GM12801 (cell line): ENCODE results near the gene FARP2.

Experiments
- TF ChIP-seq, protein P1 (sequence below): IDR thresholded peaks from one replicate; pipeline ENCODE4 v1.5.1; 2011; ENCODE audit warnings: control low read depth; ENCODE audit not compliant: insufficient read length; ENCODE audit errors: extremely low read depth

FARP2 gene

DNA sequence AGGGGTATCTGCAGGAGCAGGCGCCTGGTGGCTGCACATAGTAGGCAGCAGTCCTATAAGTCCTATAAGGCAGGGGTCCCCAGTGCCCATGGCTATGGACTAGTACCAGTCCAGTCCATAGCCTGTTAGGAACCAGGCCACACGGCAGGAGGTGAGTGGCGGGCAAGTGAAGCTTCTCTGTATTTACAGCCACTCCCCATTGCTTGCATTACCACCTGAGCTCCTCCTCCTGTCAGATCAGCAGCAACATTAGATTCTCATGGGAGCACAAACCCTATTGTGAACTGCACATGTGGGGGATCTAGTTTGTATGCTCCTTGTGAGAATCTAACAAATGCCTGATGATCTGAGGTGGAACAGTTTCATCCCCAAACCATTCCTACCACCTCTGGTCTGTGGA lies 119.2 kb downstream of the FARP2 start:
- TF ChIP-seq, protein P1, sequence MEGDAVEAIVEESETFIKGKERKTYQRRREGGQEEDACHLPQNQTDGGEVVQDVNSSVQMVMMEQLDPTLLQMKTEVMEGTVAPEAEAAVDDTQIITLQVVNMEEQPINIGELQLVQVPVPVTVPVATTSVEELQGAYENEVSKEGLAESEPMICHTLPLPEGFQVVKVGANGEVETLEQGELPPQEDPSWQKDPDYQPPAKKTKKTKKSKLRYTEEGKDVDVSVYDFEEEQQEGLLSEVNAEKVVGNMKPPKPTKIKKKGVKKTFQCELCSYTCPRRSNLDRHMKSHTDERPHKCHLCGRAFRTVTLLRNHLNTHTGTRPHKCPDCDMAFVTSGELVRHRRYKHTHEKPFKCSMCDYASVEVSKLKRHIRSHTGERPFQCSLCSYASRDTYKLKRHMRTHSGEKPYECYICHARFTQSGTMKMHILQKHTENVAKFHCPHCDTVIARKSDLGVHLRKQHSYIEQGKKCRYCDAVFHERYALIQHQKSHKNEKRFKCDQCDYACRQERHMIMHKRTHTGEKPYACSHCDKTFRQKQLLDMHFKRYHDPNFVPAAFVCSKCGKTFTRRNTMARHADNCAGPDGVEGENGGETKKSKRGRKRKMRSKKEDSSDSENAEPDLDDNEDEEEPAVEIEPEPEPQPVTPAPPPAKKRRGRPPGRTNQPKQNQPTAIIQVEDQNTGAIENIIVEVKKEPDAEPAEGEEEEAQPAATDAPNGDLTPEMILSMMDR = no peak

DNA sequence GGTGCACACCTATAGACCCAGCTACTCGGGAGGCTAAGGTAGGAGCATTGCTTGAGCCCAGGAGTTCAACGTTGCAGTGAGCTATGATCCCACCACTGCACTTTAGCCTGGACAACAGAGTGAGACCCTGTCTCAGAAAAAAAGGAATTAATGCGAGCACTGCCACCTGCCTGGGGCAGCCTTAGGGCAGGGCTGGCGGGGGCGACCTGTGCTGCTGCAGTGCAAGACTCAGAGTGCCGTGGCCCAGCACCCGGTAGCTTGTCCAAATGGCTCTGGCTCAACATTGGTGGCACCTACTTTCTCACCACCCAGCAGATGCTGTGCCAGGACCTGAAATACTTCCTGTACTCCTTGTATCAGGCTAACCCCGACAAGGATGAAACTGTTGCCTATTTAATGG lies 122.1 kb downstream of the FARP2 start:
- TF ChIP-seq, protein P1 = no peak

DNA sequence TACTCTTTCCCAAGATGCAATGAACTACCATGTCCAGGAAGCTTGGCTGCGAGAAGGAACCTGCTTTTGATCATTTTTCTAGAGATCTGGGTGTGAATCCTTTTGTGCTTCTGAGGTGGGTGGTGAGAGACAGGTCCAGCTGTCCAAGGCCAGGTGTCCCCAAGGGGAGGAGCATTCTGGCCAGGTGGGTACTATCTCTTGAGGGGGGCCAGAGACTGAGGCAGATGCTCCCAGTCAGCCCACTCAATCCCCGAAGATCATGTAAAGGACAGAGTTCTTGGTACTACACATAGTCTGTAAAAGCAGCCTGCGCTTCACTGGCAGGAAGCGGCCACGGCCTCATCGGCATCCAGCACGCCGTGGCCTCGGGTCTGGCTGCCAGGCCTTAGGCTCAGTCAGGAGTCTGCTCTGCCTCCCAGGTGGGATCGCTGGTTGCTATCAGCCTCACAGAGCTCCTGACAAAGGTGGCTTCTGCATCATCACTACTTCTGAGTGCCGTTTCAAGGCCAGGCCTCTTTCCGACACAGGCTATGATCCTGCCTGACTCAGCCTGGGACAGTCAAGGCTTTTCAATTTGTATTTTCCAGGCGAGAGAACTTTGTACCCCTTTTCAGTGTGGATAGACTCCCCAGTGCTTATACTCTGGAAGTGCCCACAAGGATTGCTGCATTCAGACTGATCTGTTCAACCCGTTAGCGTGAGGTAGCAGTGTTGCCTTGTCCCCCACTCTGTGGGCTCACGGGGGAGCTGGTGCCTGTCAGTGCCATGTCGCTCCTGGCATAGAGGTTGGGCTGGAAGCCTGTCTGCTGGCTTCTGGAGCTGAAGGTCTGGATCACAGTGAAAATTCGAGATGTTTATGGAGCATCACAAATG lies 123.2 kb downstream of the FARP2 start:
- TF ChIP-seq, protein P1 = no peak

DNA sequence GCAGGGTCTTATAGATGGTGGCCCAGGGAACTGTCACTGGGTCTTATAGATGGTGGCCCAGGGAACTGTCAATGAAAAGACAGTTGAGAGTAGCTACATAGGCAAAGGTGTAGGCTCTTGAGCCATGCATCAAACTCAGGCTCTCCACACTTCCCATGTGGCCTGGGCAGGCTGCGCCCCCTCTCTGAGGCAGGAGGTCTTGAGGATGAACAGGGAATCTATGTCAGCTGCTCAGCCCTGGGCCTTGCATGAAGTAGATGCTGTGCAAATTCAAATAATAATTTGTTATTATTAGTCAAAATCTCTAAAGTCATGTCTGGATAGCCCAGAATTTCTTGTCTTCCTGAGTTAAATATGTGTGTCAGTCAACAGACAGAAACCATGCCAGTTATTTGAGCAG lies 125.6 kb downstream of the FARP2 start:
- TF ChIP-seq, protein P1 = no peak

DNA sequence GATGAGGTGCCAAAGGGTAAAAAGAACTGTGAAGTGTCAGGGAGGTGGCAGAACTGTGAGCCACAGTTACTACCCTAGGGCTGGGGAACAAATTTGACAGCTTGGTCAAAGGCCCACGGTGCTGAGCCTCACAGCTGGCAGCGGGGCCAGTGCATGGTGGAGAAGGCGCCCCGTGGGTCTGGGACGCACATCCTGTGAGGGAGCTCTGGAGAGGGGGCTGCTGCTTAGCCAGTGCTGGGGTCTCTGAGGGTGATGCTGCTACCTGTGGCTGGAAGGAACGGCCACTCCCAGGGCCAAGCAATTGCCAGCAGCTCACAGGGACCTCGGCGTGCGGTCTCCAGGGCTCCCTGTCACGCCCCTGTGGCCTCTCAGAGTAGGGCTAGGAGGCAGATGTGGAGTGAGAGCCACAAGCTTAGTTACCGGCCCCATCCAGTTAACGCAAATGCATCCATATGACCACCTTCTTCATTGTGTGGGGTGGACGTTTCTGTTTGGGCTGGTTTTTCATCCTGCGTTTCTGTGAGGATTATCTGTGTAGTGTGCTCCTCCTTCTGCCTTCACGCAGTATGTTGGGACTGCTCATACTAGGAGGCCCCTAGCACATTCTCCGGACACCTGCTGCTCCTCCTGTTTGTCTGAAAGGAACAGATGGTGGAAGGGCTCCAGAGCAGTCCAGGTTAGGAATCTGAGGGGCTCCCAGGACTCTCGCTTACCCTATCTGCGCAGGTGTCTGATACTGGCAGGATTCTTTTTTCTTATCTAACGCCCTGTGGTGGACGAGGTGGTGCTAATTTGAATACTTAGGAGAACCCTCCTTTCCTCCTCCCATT lies 126.3 kb downstream of the FARP2 start:
- TF ChIP-seq, protein P1 = no peak

DNA sequence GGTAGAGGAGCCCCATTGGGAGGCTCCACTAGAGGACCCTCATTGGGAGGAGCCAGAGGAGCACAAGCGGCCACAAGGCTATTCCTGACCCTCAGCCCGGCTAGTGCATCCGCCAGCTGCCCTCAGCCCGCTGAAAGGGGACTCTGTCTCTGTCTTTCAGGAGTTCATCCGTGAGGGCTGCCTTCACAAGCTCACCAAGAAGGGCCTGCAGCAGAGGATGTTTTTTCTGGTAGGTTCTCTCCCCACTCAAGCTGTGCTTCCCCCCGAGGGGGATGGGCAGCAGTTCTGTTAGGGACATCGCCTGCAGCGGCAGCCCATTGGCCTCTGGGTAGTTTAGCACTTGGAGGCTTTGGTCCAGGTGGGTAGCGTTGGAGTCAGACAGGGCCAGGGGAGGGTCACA lies 127.2 kb downstream of the FARP2 start:
- TF ChIP-seq, protein P1 = no peak

DNA sequence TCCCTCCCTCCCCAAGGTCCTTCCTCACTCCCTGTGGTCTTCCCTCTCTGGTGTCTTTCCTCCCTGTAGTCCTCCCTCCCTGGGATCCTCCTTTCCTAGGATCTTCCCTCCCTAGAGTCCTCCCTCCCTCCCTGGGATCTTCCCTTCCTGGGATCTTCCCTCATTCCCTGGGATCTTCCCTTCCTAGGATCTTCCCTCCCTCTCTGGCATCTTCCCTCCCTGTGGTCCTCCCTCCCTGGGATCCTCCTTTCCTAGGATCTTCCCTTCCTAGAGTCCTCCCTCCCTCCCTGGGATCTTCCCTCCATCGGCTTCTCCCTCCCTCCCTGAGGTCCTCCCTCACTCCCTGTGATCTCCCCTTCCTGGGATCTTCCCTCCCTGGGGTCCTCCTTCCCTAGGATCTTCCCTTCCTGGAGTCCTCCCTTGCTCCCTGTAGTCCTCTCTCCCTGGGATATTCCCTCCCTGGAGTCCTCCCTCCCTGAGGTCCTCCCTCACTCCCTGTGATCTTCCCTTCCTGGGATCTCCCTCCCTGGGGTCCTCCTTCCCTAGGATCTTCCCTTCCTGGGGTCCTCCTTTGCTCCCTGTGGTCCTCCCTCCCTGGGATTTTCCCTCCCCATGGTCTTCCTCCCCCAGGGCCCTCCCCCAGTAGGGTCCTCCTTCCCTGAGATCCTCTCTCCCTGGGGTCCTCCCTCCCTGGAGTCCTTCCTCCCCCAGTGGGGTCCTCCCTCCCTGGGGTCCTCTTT lies 129.3 kb downstream of the FARP2 start:
- TF ChIP-seq, protein P1 = no peak
